Cardiac muscle cell (in vitro differentiated cells and primary cell): ENCODE results near the gene YJEFN3. TPM values are rescaled to one million over a fixed set of nuclear protein-coding genes. Genes with fewer than 3 reads are reported as not detected.

Experiments
- DNase-seq, 2 donors: peaks; one replicate each; pipeline versions ENCODE4 v3.0.0 to v3.0.0-alpha.2; 2010 to 2017; ENCODE audit warnings: low read depth in 1 of 2, low spot score in 1 of 2
- H3K27ac ChIP-seq: fragments of 200-600 bp; sonication (generic); 2 replicates; pipeline ENCODE4 v1.5.1; 2016
- H3K27me3 ChIP-seq: fragments of 200-600 bp; sonication (generic); 2 replicates; pipeline ENCODE4 v1.6.0; 2016; ENCODE audit warnings: control low read depth
- H3K36me3 ChIP-seq: fragments of 200-600 bp; sonication (generic); 2 replicates; pipeline ENCODE4 v1.5.1; 2016; ENCODE audit warnings: control low read depth
- H3K4me1 ChIP-seq: fragments of 200-600 bp; sonication (generic); 2 replicates; pipeline ENCODE4 v1.8.1; 2017; ENCODE audit warnings: low read depth, mild to moderate bottlenecking, mixed run types
- H3K4me3 ChIP-seq: fragments of 200-600 bp; sonication (generic); 2 replicates; pipeline ENCODE4 v1.5.1; 2016; ENCODE audit warnings: mild to moderate bottlenecking
- H3K9me3 ChIP-seq: fragments of 200-600 bp; sonication (generic); 2 replicates; pipeline ENCODE4 v1.5.1; 2017; ENCODE audit warnings: low read depth, mild to moderate bottlenecking, control low read depth
- polyA plus RNA-seq: library from polyadenylated mRNA; unstranded; fragments of >200 nt; fragmentation: Nextera tagmentation; extraction: Ambion mirVana; gene quantifications from 2 replicates; pipeline ENCODE4 v1.2.1, GENCODE V29; 2016
- total RNA-seq: library from RNA; depleted of rRNA; stranded (reverse); fragments of >200 nt; gene quantifications from 2 replicates; pipeline ENCODE4 v1.2.3, GENCODE V29; 2016
- TF ChIP-seq, protein P1 (sequence below): IDR thresholded peaks from 2 replicates; pipeline ENCODE4 v1.5.1; 2012; ENCODE audit warnings: low read depth, mild to moderate bottlenecking, low read length

YJEFN3 gene
- total and polyA plus RNA-seq, 2 experiments from 2014 or later = 12.5 to 29.9 TPM

DNA sequence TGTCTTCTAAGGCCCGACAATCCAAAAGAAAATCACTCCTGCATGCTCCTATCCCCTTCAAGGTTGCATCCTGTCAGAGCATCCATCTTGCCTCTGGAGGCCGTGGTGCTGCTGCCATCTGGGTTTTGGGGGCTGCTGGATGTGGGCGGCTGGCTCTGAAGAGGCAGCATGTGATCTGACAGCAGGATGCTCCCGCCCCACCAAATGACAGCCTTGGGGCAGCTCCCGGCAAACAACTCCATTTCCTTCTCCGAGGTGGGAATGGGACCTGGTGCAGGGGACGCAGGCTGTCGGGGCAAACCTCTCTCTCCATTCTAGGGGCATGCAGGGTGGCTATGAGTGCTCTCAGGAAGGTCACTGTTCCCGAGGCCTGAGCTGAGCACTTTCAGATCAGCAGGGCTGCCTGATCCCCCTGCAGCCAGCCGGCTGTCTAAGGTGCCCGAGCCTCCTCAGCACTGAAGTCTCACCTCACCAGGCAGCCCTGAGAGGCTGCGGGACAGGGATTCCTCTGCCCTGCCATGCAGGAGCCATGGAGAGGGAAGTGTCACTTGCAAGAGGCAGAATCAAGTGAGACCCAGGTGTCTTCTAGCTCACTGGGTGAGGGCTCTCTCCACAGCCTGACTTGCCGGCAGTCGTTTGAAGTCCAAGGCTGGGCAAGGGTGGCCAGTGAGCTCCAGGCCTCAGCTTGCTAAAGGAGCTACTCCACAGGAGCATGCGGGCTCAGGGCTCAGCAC, 42.2 kb upstream of the YJEFN3 start:
- no peaks in the 10 kb centered on the region for H3K27me3 ChIP-seq
- TF ChIP-seq, protein P1, sequence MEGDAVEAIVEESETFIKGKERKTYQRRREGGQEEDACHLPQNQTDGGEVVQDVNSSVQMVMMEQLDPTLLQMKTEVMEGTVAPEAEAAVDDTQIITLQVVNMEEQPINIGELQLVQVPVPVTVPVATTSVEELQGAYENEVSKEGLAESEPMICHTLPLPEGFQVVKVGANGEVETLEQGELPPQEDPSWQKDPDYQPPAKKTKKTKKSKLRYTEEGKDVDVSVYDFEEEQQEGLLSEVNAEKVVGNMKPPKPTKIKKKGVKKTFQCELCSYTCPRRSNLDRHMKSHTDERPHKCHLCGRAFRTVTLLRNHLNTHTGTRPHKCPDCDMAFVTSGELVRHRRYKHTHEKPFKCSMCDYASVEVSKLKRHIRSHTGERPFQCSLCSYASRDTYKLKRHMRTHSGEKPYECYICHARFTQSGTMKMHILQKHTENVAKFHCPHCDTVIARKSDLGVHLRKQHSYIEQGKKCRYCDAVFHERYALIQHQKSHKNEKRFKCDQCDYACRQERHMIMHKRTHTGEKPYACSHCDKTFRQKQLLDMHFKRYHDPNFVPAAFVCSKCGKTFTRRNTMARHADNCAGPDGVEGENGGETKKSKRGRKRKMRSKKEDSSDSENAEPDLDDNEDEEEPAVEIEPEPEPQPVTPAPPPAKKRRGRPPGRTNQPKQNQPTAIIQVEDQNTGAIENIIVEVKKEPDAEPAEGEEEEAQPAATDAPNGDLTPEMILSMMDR = no peak
- peak overlapping the region; percentile 91 for H3K27ac ChIP-seq
- no peak for DNase-seq
- peaks cover 37% of the 10 kb centered on the region for H3K4me1 ChIP-seq
- no peaks in the 10 kb centered on the region for H3K36me3 ChIP-seq
- no peaks in the 10 kb centered on the region for H3K9me3 ChIP-seq
- no peak overlapping the region for H3K4me3 ChIP-seq

DNA sequence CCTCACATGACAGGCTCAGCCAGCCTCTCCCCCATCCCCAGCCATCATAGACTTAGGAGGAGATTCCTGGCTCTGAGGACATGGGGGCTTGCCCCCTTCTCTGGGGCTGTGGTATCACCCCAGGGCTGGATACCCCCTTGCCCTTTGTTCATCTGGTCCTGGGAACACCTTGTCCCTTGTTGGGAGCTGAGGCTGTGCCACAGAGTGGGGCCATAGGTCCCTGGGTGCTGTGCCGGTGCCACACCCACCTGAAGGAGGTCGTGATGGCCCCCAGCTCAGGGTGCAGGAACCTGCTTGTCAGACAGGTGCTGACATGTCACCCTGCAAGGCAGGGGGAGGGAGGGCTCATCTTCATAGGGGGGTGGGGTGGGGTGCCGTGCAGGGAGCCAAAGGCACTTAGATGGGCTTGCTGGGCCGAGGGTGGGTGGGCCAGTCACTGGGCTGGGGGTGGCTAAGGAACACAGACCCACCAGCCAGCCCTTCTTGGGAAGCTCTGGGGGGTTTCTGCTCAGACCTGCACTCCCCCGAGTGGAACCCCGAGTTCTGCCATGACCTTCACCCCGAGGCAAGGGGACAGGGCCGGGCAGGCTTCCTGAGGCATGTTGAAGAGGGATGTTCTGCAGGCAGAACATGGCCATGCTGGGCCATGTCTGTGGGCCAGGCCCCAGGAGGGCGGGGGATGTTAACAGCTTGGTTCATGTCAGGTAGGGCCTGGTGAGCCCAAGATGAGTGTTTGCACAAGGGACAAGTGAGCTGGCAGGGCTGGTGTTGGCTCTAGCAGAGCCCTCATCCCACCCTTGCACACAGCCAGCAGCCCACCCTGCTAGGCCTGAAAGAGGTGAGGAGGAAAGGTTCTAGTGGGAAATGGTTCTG, 41.4 kb upstream of the YJEFN3 start:
- Histone ChIP-seq H3K27ac (peak overlapping the region; percentile 91), H3K27me3 (no peaks in the 10 kb centered on the region), H3K9me3 (no peaks in the 10 kb centered on the region), H3K4me3 (no peak overlapping the region), H3K36me3 (no peaks in the 10 kb centered on the region), H3K4me1 (peaks cover 37% of the 10 kb centered on the region)
- DNase-seq = no peak
- TF ChIP-seq, protein P1 = no peak

GRCh38 chr19:19487950-19488874, 40.5 kb upstream of the YJEFN3 start:
- H3K27ac ChIP-seq = peak overlapping the region; percentile 91
- peaks cover 29% of the 10 kb centered on the region for H3K4me1 ChIP-seq
- TF ChIP-seq, protein P1 = no peak

DNA sequence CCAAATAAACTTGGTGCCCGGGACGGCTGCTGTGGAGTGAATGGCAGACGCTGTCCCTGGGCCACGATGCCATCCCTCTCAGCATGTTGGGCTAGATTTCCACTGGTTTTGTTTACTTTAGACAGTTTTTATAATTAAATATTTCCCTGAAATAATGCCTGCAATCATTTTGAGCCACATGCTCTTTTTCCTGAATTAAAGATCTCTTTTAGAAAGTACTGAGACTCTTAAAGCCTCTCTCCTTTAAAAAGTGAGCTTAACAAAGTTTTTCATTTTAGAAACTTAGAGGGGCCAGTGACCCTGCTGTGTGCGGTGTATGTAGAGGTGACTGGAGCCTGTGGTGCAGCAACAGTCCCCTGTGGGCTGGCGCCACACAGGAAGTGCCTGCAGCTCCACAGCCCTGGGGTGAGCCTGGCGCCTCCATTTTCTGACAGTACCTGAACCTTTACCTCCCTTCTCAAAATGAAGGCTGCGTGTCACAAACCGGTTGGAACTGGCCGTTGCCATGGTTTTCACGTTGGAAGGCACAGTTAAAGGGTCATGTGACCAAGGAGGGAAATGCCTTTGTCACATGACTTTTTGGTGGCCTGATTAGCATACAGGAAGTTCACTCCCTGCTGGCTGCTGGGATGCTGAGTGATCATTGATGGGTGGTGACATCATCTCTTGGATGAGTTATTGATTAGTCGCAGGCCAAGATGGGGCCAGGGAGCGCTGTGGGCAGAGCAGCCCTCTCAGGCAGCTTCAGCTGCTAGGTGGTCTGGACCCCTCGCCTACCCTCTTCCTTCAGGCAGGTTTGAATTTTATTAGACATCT, 39.6 kb upstream of the YJEFN3 start:
- TF ChIP-seq, protein P1 = no peak
- Histone ChIP-seq H3K27me3 (no peaks in the 10 kb centered on the region), H3K27ac (peak overlapping the region; percentile 91), H3K4me1 (peaks cover 28% of the 10 kb centered on the region), H3K4me3 (no peak overlapping the region), H3K36me3 (peaks cover 4% of the 10 kb centered on the region), H3K9me3 (no peaks in the 10 kb centered on the region)
- DNase-seq = peak; percentile 33 to 96

More at GRCh38 chr19:19487950-19488874, 40.5 kb upstream of the YJEFN3 start:
- no peak overlapping the region for H3K4me3 ChIP-seq
- peak; percentile 42 to 45 for DNase-seq
- H3K9me3 ChIP-seq = no peaks in the 10 kb centered on the region
- H3K36me3 ChIP-seq = no peaks in the 10 kb centered on the region
- no peaks in the 10 kb centered on the region for H3K27me3 ChIP-seq
